ENCODE results near the gene LRMDA.

Gene LRMDA

DNA sequence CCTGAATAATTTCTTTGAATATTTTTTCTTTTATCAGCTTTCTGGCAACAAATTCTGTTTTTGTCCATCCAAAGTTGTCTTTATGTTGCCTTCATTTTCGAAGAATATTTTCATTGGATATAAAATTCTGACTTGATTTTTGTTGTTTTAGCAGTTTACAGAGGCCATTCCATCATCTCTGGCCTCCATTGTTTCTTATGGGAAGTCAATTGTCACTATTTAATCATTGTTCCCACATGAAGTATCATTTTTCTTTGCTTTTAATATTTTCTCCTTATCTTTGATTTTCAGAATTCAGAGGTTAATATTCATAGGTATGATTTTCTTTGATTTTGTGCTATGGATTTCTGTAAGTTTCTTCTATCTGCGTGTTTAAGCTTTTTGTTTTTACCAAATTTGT lies 512.6 kb downstream of the LRMDA start:
- Histone ChIP-seq H3K27ac (ENCODE audit: low read length) (no peak overlapping the region), H3K4me1 (ENCODE audit: low read length) (no peaks in the 10 kb centered on the region), H3K9me3 (ENCODE audit: insufficient read depth, low read length) (no peaks in the 10 kb centered on the region), H3K27me3 (ENCODE audit: low read depth, low read length) (no peaks in the 10 kb centered on the region), H3K4me3 (ENCODE audit: low read length) (no peak overlapping the region), H3K4me2 (ENCODE audit: low read length) (no peak overlapping the region), H3K9ac (ENCODE audit: low read length) (no peak overlapping the region), H4K20me1 (ENCODE audit: insufficient read depth, low read length) (no peaks in the 10 kb centered on the region), H3K79me2 (ENCODE audit: low read length) (no peaks in the 10 kb centered on the region), H3K36me3 (replicated peaks; ENCODE audit: low read depth, low read length) (no peaks in the 10 kb centered on the region), H2AFZ (ENCODE audit: low read depth, low read length) (no peak overlapping the region)
- TF ChIP-seq, protein P1, sequence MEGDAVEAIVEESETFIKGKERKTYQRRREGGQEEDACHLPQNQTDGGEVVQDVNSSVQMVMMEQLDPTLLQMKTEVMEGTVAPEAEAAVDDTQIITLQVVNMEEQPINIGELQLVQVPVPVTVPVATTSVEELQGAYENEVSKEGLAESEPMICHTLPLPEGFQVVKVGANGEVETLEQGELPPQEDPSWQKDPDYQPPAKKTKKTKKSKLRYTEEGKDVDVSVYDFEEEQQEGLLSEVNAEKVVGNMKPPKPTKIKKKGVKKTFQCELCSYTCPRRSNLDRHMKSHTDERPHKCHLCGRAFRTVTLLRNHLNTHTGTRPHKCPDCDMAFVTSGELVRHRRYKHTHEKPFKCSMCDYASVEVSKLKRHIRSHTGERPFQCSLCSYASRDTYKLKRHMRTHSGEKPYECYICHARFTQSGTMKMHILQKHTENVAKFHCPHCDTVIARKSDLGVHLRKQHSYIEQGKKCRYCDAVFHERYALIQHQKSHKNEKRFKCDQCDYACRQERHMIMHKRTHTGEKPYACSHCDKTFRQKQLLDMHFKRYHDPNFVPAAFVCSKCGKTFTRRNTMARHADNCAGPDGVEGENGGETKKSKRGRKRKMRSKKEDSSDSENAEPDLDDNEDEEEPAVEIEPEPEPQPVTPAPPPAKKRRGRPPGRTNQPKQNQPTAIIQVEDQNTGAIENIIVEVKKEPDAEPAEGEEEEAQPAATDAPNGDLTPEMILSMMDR (IDR thresholded peaks at IDR 0.05; ENCODE audit: low read depth, low read length) = no peak
- TF ChIP-seq EZH2phosphoT487 (IDR thresholded peaks at IDR 0.05; ENCODE audit: low read depth) = no peak

DNA sequence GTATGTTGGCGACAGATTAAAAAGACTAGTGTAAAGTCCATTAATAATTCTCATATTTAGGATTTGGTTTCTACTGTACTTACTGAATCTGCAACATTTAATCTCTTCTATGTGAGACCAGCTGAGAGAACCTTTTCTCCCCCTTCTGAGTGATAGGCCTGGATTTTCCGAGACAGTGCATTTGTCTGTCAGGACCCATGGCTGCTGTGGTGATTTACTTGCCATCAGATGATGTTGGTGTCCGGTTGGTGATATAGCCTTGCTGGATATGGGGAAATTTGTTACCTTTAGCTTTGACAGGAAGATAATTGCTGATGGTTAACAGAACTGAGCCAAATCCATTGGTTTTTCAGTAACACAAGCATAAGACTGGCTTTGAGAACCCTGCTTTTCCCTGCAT lies 517.2 kb downstream of the LRMDA start:
- TF ChIP-seq EZH2phosphoT487 (IDR thresholded peaks at IDR 0.05; ENCODE audit: low read depth) = no peak
- TF ChIP-seq, protein P1 (IDR thresholded peaks at IDR 0.05; ENCODE audit: low read depth, low read length) = no peak
- H3K79me2 ChIP-seq (ENCODE audit: low read length) = no peaks in the 10 kb centered on the region

DNA sequence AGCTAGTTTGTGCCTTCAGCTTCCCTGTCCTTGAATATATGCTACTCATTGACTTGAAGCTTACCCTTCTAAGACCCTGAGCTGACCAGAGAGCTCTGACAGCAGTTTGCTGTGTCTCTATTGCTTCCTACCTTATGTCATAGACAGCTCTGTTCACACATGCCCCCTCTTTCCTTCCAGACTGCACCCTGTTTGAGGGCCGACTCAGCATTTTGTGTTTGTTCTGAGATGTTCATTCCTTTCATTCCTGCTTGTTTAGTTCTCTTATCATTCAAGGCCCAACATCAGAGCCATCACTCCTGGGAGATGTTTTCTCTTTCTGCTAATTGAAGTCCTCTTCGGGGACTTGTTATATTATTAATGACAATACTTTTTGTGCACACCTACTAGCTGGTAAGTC lies 518.9 kb downstream of the LRMDA start:
- no peak overlapping the region for H3K27ac ChIP-seq (ENCODE audit: low read length)
- no peak overlapping the region for H2AFZ ChIP-seq (ENCODE audit: low read depth, low read length)
- TF ChIP-seq, protein P1 (IDR thresholded peaks at IDR 0.05; ENCODE audit: low read depth, low read length) = no peak
- no peak for TF ChIP-seq EZH2phosphoT487 (IDR thresholded peaks at IDR 0.05; ENCODE audit: low read depth)
- H3K4me3 ChIP-seq (ENCODE audit: low read length) = no peak overlapping the region
- H3K27me3 ChIP-seq (ENCODE audit: low read depth, low read length) = no peaks in the 10 kb centered on the region
- no peaks in the 10 kb centered on the region for H4K20me1 ChIP-seq (ENCODE audit: insufficient read depth, low read length)
- H3K79me2 ChIP-seq (ENCODE audit: low read length) = no peaks in the 10 kb centered on the region
- H3K9me3 ChIP-seq (ENCODE audit: insufficient read depth, low read length) = no peaks in the 10 kb centered on the region
- no peak overlapping the region for H3K4me2 ChIP-seq (ENCODE audit: low read length)
- no peaks in the 10 kb centered on the region for H3K36me3 ChIP-seq (replicated peaks; ENCODE audit: low read depth, low read length)
- no peaks in the 10 kb centered on the region for H3K4me1 ChIP-seq (ENCODE audit: low read length)
- no peak overlapping the region for H3K9ac ChIP-seq (ENCODE audit: low read length)

More for the DNA sequence above, 517.2 kb downstream of the LRMDA start:
- Histone ChIP-seq H3K4me2 (ENCODE audit: low read length) (no peak overlapping the region), H2AFZ (ENCODE audit: low read depth, low read length) (no peak overlapping the region), H3K27ac (ENCODE audit: low read length) (no peak overlapping the region), H3K4me3 (ENCODE audit: low read length) (no peak overlapping the region), H3K27me3 (ENCODE audit: low read depth, low read length) (no peaks in the 10 kb centered on the region), H3K9ac (ENCODE audit: low read length) (no peak overlapping the region), H3K4me1 (ENCODE audit: low read length) (no peaks in the 10 kb centered on the region), H3K9me3 (ENCODE audit: insufficient read depth, low read length) (no peaks in the 10 kb centered on the region), H4K20me1 (ENCODE audit: insufficient read depth, low read length) (no peaks in the 10 kb centered on the region), H3K36me3 (replicated peaks; ENCODE audit: low read depth, low read length) (no peaks in the 10 kb centered on the region)

DNA sequence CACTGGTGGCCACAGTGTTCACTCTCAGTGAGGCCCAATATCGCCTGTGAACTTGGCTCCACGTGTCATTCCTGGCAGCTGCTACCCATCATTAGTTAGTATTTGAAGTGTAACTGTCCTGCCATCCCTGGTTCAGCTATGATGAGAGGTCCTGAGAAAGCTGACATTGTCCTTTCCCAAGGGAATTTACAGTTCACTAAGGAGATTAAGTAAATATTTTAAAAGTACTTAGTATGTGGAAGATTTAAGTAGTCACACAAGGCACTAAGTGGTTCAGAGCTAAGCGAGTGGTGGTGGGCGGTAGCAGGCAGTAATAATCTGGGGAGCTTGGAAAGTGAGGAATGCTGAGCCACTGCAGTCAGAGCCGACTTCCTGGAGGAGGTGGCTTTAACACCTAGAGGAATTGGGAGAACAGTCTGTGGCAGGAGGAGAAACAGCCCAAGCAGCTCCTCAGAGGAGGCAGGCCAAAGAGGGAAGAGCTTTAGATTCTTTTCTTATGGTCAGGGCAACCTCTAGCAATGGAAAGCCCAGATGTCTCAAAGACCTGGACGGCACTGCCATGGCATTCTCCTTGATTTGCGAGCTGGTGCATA lies 519.7 kb downstream of the LRMDA start:
- no peaks in the 10 kb centered on the region for H3K36me3 ChIP-seq (replicated peaks; ENCODE audit: low read depth, low read length)
- no peak overlapping the region for H3K4me2 ChIP-seq (ENCODE audit: low read length)
- no peaks in the 10 kb centered on the region for H3K79me2 ChIP-seq (ENCODE audit: low read length)
- no peak overlapping the region for H3K4me3 ChIP-seq (ENCODE audit: low read length)
- no peak overlapping the region for H3K9ac ChIP-seq (ENCODE audit: low read length)
- no peaks in the 10 kb centered on the region for H3K9me3 ChIP-seq (ENCODE audit: insufficient read depth, low read length)
- no peak for TF ChIP-seq EZH2phosphoT487 (IDR thresholded peaks at IDR 0.05; ENCODE audit: low read depth)
- TF ChIP-seq, protein P1 (IDR thresholded peaks at IDR 0.05; ENCODE audit: low read depth, low read length) = no peak
- no peaks in the 10 kb centered on the region for H3K27me3 ChIP-seq (ENCODE audit: low read depth, low read length)
- no peak overlapping the region for H3K27ac ChIP-seq (ENCODE audit: low read length)
- no peaks in the 10 kb centered on the region for H3K4me1 ChIP-seq (ENCODE audit: low read length)
- no peaks in the 10 kb centered on the region for H4K20me1 ChIP-seq (ENCODE audit: insufficient read depth, low read length)
- H2AFZ ChIP-seq (ENCODE audit: low read depth, low read length) = no peak overlapping the region

All from OCI-LY3 (cell line).